ENCODE data around the gene PHF21B.

The PHF21B gene

DNA sequence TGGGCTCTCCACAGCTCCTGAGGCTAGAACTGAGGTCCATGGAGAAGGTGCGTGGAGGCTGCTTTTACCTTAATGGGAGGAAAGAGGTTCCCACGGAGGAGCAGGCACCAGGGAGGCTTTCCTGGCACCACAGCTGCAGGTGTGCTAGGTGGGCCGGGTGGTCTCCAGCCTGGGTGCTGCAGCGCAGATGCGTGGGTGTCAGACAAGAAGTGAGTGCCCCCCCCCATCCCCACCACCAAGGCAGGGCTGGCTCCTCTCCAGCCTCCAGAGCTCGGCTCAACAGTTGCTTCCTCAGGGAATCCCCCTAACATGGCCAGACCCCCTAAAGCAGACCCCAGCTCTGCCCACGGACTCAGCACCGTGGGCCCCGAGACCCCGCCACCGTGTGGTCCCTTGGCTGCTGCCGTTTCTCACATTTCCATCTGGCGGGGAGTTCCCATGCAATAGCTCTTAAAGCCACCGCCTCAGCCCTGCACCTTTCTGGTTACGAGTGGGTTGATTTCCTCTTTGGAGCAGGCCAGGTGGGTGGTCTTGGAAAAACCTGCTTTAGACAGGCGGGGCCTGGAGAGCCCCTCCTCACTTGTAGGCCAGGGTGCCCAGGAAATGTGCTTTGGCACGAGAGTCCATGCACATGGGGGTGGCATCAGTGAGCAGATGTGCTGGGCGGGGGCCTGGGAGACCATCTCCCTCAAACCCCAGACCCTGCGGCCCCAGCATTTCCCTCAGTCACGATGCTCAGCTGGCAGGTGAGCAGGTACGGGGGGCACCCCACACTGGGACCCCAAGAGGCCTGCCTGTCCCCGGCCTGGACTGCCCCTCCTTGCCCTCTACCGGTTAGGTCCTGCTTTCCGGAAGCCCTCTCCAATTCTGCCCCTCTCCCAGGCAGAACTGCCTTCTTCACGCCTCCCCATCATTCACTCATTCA is 163.7 kb downstream of the PHF21B start:
- Histone ChIP-seq H3K27ac (no peak overlapping the region), H3K27me3 (peaks cover 0 to 6% of the 10 kb centered on the region in 2 donors), H3K36me3 (peaks cover 0 to 14% (median 0%) of the 10 kb centered on the region in 3 donors), H3K9me3 (peaks cover 0 to 15% (median 0%) of the 10 kb centered on the region in 3 donors), H3K4me1 (no peaks in the 10 kb centered on the region), H3K4me3 (no peak overlapping the region)
- no peak for TF ChIP-seq CTCF (IDR thresholded peaks at IDR 0.05)
- intact Hi-C loops (cut with DNase I; ENCODE audit: low total_unique reads), result no loop called here
- no peak for DNase-seq

- TF ChIP-seq CTCF (IDR thresholded peaks at IDR 0.05), result no peak
- no peaks in the 10 kb centered on the region for H3K4me1 ChIP-seq
- H3K27me3 ChIP-seq, result peaks cover 0 to 6% of the 10 kb centered on the region in 2 donors
Observed at GRCh38 chr22:44845191-44845590, 164.6 kb downstream of the PHF21B start.

GRCh38 chr22:44842417-44842816 is 167.4 kb downstream of the PHF21B start:
- H3K9me3 ChIP-seq, result peaks cover 0 to 15% (median 0%) of the 10 kb centered on the region in 3 donors
- no peak overlapping the region for H3K4me3 ChIP-seq
- peaks cover 0 to 6% of the 10 kb centered on the region in 2 donors for H3K27me3 ChIP-seq
- H3K27ac ChIP-seq, result no peak overlapping the region
- no peaks in the 10 kb centered on the region for H3K36me3 ChIP-seq
- no peak for DNase-seq
- TF ChIP-seq CTCF (IDR thresholded peaks at IDR 0.05), result no peak
- intact Hi-C loops (cut with DNase I; ENCODE audit: low total_unique reads), result no loop called here
- H3K4me1 ChIP-seq, result no peaks in the 10 kb centered on the region

More at GRCh38 chr22:44845191-44845590, 164.6 kb downstream of the PHF21B start:
- H3K9me3 ChIP-seq, result peaks cover 0 to 15% (median 0%) of the 10 kb centered on the region in 3 donors
- H3K27ac ChIP-seq, result no peak overlapping the region
- intact Hi-C loops (cut with DNase I; ENCODE audit: low total_unique reads), result no loop called here
- H3K4me3 ChIP-seq, result no peak overlapping the region
- DNase-seq, result no peak
- peaks cover 0 to 14% (median 0%) of the 10 kb centered on the region in 3 donors for H3K36me3 ChIP-seq

DNA sequence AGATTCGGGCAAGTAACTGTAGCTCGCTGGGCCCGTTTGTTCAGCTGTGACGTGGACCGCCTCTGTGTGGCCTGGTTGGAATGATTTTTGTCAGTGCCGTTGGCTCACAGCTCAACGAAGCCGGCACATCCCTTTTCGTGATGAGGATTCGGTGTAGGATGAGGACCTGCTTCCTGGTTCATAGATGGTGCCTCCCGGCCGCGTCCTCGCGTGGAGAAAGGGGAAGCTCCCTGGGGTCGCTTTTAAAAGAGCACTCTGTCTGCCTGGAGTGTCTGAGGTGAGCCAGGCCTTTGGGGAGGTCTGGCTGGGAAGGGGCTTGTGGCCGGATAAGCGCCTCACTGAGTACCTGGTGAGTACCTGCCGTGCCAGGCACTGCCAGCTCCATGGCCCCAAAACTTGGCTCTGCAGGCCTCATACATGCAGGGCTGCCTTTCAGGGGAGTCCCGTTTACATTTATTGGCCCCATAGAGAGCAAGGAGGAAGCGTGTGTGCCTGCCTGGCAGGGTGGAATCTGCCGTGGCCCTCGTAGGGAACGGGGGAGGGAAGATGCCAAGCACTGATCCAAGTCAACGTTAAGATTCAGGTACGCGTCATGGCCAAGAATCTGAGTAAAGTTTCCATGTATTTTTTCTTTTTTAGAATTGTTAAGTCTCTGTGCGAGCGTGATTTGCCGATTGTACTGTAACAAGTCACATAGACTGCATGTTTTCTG is 169.0 kb downstream of the PHF21B start:
- H3K27me3 ChIP-seq, result no peaks in the 10 kb centered on the region
- no peak overlapping the region for H3K27ac ChIP-seq
- DNase-seq, result no peak
- peaks cover 0 to 3% (median 0%) of the 10 kb centered on the region in 3 donors for H3K36me3 ChIP-seq
- no peak for TF ChIP-seq CTCF (IDR thresholded peaks at IDR 0.05)
- H3K4me1 ChIP-seq, result no peaks in the 10 kb centered on the region
- no peak overlapping the region for H3K4me3 ChIP-seq
- H3K9me3 ChIP-seq, result peaks cover 0 to 16% (median 3%) of the 10 kb centered on the region in 3 donors
- intact Hi-C loops (cut with DNase I; ENCODE audit: low total_unique reads), result no loop called here

DNA sequence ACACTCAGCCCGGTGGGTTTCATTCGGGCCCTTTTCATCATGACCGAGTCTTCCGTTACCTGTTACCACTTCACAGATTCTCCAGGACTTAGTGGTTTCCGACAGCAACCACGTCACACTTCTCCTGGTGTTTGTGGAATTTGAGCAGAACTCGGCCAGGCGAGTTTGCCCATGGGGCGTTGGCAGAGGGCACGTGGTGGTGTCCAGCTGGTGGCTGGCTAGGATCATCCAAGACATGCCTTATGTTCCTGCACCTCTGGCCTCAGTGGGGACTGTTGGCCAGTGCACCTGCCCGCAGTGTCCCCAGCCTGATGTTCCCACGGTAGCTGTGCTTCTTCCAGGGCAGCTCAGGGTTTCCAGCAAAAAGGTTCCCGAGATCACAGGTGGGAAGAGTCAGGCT is 170.1 kb downstream of the PHF21B start:
- no peaks in the 10 kb centered on the region for H3K4me1 ChIP-seq
- H3K27me3 ChIP-seq, result no peaks in the 10 kb centered on the region
- no peak for DNase-seq
- H3K36me3 ChIP-seq, result peaks cover 0 to 3% (median 0%) of the 10 kb centered on the region in 3 donors
- no peak overlapping the region for H3K27ac ChIP-seq
- peaks cover 0 to 21% (median 3%) of the 10 kb centered on the region in 3 donors for H3K9me3 ChIP-seq
- H3K4me3 ChIP-seq, result no peak overlapping the region
- intact Hi-C loops (cut with DNase I; ENCODE audit: low total_unique reads), result no loop called here
- TF ChIP-seq CTCF (IDR thresholded peaks at IDR 0.05), result no peak

All from tibial artery (tissue), 4 donors.